Panc1 (cell line): Measurements from ENCODE around the gene DESI1. TPM values are rescaled to one million over a fixed set of nuclear protein-coding genes. Genes with fewer than 3 reads are reported as not detected.

ENCODE experiments used
- ATAC-seq: fragments of 200-7000 bp; cut with Tn5 transposase; 2 replicates; pipeline ENCODE4 v1.9.1; 2020; ENCODE audit warnings: mild to moderate bottlenecking, moderate library complexity
- BruUV-seq: library from RNA; stranded (reverse); fragments of 400-500 nt; replicated peaks from 2 replicates; lab custom pipeline; 2021; lab: Mats Ljungman, UMichigan
- CTCF ChIA-PET: fragments of 300-600 bp; sonication (Branson Sonifier 250); formaldehyde crosslinking; loops from one replicate; lab custom pipeline; 2022; ENCODE audit warnings: antibody characterized with exemption; lab: Charles Lee
- POLR2A ChIA-PET: fragments of 300-600 bp; sonication (Branson Sonifier 250); formaldehyde crosslinking; loops from one replicate; lab custom pipeline; 2022; ENCODE audit warnings: antibody characterized with exemption; lab: Charles Lee
- DNase-seq: peaks from one replicate; pipeline ENCODE4 v3.0.0-alpha.2; 2010; ENCODE audit warnings: low read depth, low spot score
- H3K27ac ChIP-seq: 2 replicates; pipeline ENCODE4 v1.5.1; 2011; ENCODE audit warnings: mild to moderate bottlenecking, low read length, inconsistent platforms
- H3K27me3 ChIP-seq: fragments of 200-500 bp; sonication (Bioruptor generic); 2 replicates; pipeline ENCODE4 v1.6.0; 2014; ENCODE audit warnings: low read length, inconsistent platforms; ENCODE audit not compliant: control insufficient read depth, insufficient read depth
- H3K36me3 ChIP-seq: fragments of 200-500 bp; sonication (Bioruptor generic); 2 replicates; pipeline ENCODE4 v1.5.1; 2014; ENCODE audit warnings: inconsistent platforms, mild to moderate bottlenecking, low read length, moderate library complexity; ENCODE audit not compliant: control insufficient read depth, insufficient read depth
- H3K4me1 ChIP-seq: 2 replicates; pipeline ENCODE4 v1.5.1; 2011; ENCODE audit warnings: inconsistent platforms, mild to moderate bottlenecking, low read length, moderate library complexity; ENCODE audit not compliant: control insufficient read depth, insufficient read depth
- H3K4me3 ChIP-seq, 2 experiments: 2 replicates each; pipeline ENCODE4 v1.5.1; 2011 to 2012; ENCODE audit warnings: low read depth in 2 of 2, low read length in 2 of 2, mild to moderate bottlenecking in 2 of 2, inconsistent platforms in 1 of 2, moderate library complexity in 1 of 2
- H3K9me3 ChIP-seq: fragments of 200-500 bp; sonication (Bioruptor generic); 2 replicates; pipeline ENCODE4 v1.5.1; 2014; ENCODE audit warnings: low read depth, mild to moderate bottlenecking, inconsistent platforms, low read length, moderate library complexity; ENCODE audit not compliant: control insufficient read depth, insufficient read depth
- CTCF ChIP-seq: fragments of 450-650 bp; IDR thresholded peaks from 2 replicates; pipeline ENCODE4 v1.5.1; 2017; ENCODE audit warnings: mild to moderate bottlenecking
- POLR2AphosphoS5 ChIP-seq: IDR thresholded peaks from 2 replicates; pipeline ENCODE4 v1.6.1; 2012; ENCODE audit warnings: mild to moderate bottlenecking, low read depth, low read length, moderate library complexity
- REST ChIP-seq, 2 experiments: IDR thresholded peaks; 2 replicates each; pipeline ENCODE4 v1.6.1; 2011 to 2012; ENCODE audit warnings: low read depth in 2 of 2, control low read depth in 1 of 2, low read length in 1 of 2, mild to moderate bottlenecking in 1 of 2, moderate library complexity in 1 of 2; ENCODE audit not compliant: insufficient read depth in 1 of 2
- SIN3A ChIP-seq: IDR thresholded peaks from 2 replicates; pipeline ENCODE4 v1.6.1; 2012; ENCODE audit warnings: low read depth, mild to moderate bottlenecking, low read length, moderate library complexity, borderline replicate concordance; ENCODE audit not compliant: insufficient read depth
- TCF7L2 ChIP-seq: IDR thresholded peaks from 2 replicates; pipeline ENCODE4 v1.6.1; 2011; ENCODE audit warnings: mild to moderate bottlenecking, low read depth, low read length, inconsistent platforms
- in situ Hi-C: cut with HindIII; loops from 2 replicates; pipeline ENCODE4 v1.10.0; 2016; ENCODE audit warnings: low sequenced_read_pairs, low pct_unique_long_range_greater_than_20kb
- intact Hi-C: fragments of 100-400 bp; cut with micrococcal nuclease; formaldehyde crosslinking; loops from one replicate; pipeline ENCODE4 v1.10.0; 2022; ENCODE audit not compliant: unreplicated experiment
- total RNA-seq: library from RNA; stranded (reverse); gene quantifications from one replicate; pipeline ENCODE4 v1.2.1, GENCODE V29; 2021; ENCODE audit not compliant: unreplicated experiment

The DESI1 gene
- total RNA-seq, 1 experiment from 2014 or later: 33.5 TPM

- TF ChIP-seq REST (IDR thresholded peaks at IDR 0.05; ENCODE audit: insufficient read depth in 1 of 2, low read depth in 2 of 2, low read length in 1 of 2) (no peak), POLR2AphosphoS5 (no peak), TCF7L2 (no peak), CTCF (no peak), SIN3A (no peak)
- Histone ChIP-seq H3K36me3 (no peaks in the 10 kb centered on the region), H3K9me3 (no peaks in the 10 kb centered on the region), H3K4me3 (no peak overlapping the region), H3K4me1 (peaks cover 40% of the 10 kb centered on the region), H3K27ac (no peak overlapping the region), H3K27me3 (no peaks in the 10 kb centered on the region)
- in situ Hi-C loops: no loop called here
- ChIA-PET POLR2A (no interaction called here), CTCF (interaction anchor here (0.6 to 1.2 kb wide), 2 partner anchors 9 to 32 kb away, joined by 3 to 5 read pairs; no protein-coding TSS in a partner anchor)
- no TSS peak for BruUV-seq
- intact Hi-C loops: no loop called here
- no peak for DNase-seq
- ATAC-seq: no peak
Observed at GRCh38 chr22:41557401-41558240, 63.2 kb downstream of the DESI1 start.

- no TSS peak for BruUV-seq
Observed at GRCh38 chr22:41556561-41556960, 64.3 kb downstream of the DESI1 start.

More at GRCh38 chr22:41556561-41556960, 64.3 kb downstream of the DESI1 start:
- ATAC-seq (no peak), DNase-seq (no peak)
- TF ChIP-seq TCF7L2 (no peak), CTCF (no peak), SIN3A (no peak), POLR2AphosphoS5 (no peak), REST (IDR thresholded peaks at IDR 0.05; ENCODE audit: insufficient read depth in 1 of 2, low read depth in 2 of 2, low read length in 1 of 2) (no peak)
- intact Hi-C loops: no loop called here
- H3K27me3 ChIP-seq: no peaks in the 10 kb centered on the region
- H3K4me3 ChIP-seq: no peak overlapping the region
- no peaks in the 10 kb centered on the region for H3K9me3 ChIP-seq
- H3K36me3 ChIP-seq: no peaks in the 10 kb centered on the region
- H3K27ac ChIP-seq: no peak overlapping the region
- CTCF ChIA-PET: no interaction called here
- POLR2A ChIA-PET: interaction anchor here (0.7 kb wide), 1 partner anchor 64 kb away, joined by 12 read pairs; the partner anchor contains the start of genes DESI1 and XRCC6
- peaks cover 29% of the 10 kb centered on the region for H3K4me1 ChIP-seq
- in situ Hi-C loops: no loop called here
